Type B pancreatic cell (in vitro differentiated cells): ENCODE data around the gene ONECUT2. TPM values are rescaled to one million over a fixed set of nuclear protein-coding genes. Genes with fewer than 3 reads are reported as not detected.
A peak's percentile ranks its signal among the peaks of the same experiment; 100 is the strongest.

ENCODE experiments used
- DNase-seq: peaks from one replicate; pipeline ENCODE4 v3.0.0; 2021; ENCODE audit warnings: mixed read lengths; ENCODE audit not compliant: unreplicated experiment; ENCODE audit errors: extremely low spot score
- H3K27ac Mint-ChIP-seq: 2 replicates; pipeline ENCODE4 v1.8.0; 2021; ENCODE audit warnings: mild to moderate bottlenecking, mixed read lengths
- H3K27me3 Mint-ChIP-seq: 2 replicates; pipeline ENCODE4 v1.8.0; 2021; ENCODE audit warnings: mixed read lengths
- H3K36me3 Mint-ChIP-seq: 2 replicates; pipeline ENCODE4 v1.8.0; 2021; ENCODE audit warnings: mixed read lengths
- H3K4me1 Mint-ChIP-seq: one replicate; pipeline ENCODE4 v1.8.0; 2021; ENCODE audit warnings: mixed read lengths; ENCODE audit not compliant: unreplicated experiment
- H3K4me3 Mint-ChIP-seq: 2 replicates; pipeline ENCODE4 v1.8.0; 2021; ENCODE audit warnings: mild to moderate bottlenecking, mixed read lengths
- H3K9me3 Mint-ChIP-seq: 2 replicates; pipeline ENCODE4 v1.8.0; 2021; ENCODE audit warnings: mixed read lengths
- CTCF ChIP-seq: fragments of 200-600 bp; sonication (generic); conservative IDR thresholded peaks from 2 replicates; pipeline ENCODE4 v1.5.0; 2021; ENCODE audit warnings: antibody characterized with exemption, mild to moderate bottlenecking
- total RNA-seq: library from RNA; stranded (reverse); gene quantifications from 2 replicates; pipeline ENCODE4 v1.2.1, GENCODE V29; 2021; ENCODE audit warnings: low replicate concordance

ONECUT2 gene
- total RNA-seq, 1 donor from 2014 or later = 6.8 TPM

- TF ChIP-seq CTCF = no peak
- DNase-seq = no peak
- H3K27me3 Mint-ChIP-seq = peaks cover 90% of the 10 kb centered on the region
- peak overlapping the region; percentile 56 for H3K4me3 Mint-ChIP-seq
- no peaks in the 10 kb centered on the region for H3K9me3 Mint-ChIP-seq
- no peaks in the 10 kb centered on the region for H3K36me3 Mint-ChIP-seq
- H3K27ac Mint-ChIP-seq = peak overlapping the region; percentile 23
- H3K4me1 Mint-ChIP-seq = no peaks in the 10 kb centered on the region
Observed at GRCh38 chr18:57430079-57431001, 4.8 kb upstream of the ONECUT2 start.

DNA sequence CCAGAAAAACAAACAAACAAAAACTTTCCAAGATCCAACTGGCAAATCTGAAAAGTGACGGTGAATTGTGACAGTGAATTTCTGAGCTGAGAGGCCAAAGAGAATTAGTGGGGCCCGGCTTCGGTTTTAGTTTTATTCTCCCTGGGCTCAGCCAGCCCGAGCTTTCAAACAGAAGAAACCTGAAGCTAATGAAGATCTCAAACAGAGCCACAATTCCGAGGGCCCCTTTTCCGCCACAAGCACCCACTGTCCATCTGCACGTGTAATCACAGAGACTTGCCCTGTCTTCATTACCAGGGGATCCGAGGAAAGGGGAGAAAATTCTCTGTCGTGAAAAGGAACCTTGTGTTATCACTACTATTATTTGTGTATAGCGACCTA lies 4.2 kb upstream of the ONECUT2 start:
- H3K4me3 Mint-ChIP-seq = peak overlapping the region; percentile 56
- H3K36me3 Mint-ChIP-seq = no peaks in the 10 kb centered on the region
- no peak for DNase-seq
- no peak for TF ChIP-seq CTCF
- no peaks in the 10 kb centered on the region for H3K9me3 Mint-ChIP-seq
- H3K27ac Mint-ChIP-seq = peak overlapping the region; percentile 23
- peaks cover 89% of the 10 kb centered on the region for H3K27me3 Mint-ChIP-seq
- no peaks in the 10 kb centered on the region for H3K4me1 Mint-ChIP-seq

- no peaks in the 10 kb centered on the region for H3K36me3 Mint-ChIP-seq
Observed at GRCh38 chr18:57431467-57432080, 3.6 kb upstream of the ONECUT2 start.

GRCh38 chr18:57432140-57432539 lies 3.0 kb upstream of the ONECUT2 start:
- Mint-ChIP-seq H3K36me3 (no peaks in the 10 kb centered on the region), H3K27ac (no peak overlapping the region), H3K4me3 (no peak overlapping the region), H3K27me3 (peaks cover 89% of the 10 kb centered on the region), H3K9me3 (no peaks in the 10 kb centered on the region), H3K4me1 (peaks cover 1% of the 10 kb centered on the region)
- TF ChIP-seq CTCF = no peak
- DNase-seq = no peak

More at GRCh38 chr18:57431467-57432080, 3.6 kb upstream of the ONECUT2 start:
- H3K27me3 Mint-ChIP-seq = peaks cover 89% of the 10 kb centered on the region
- H3K4me1 Mint-ChIP-seq = no peaks in the 10 kb centered on the region
- DNase-seq = no peak
- H3K27ac Mint-ChIP-seq = no peak overlapping the region
- no peak overlapping the region for H3K4me3 Mint-ChIP-seq
- no peaks in the 10 kb centered on the region for H3K9me3 Mint-ChIP-seq
- TF ChIP-seq CTCF = no peak

DNA sequence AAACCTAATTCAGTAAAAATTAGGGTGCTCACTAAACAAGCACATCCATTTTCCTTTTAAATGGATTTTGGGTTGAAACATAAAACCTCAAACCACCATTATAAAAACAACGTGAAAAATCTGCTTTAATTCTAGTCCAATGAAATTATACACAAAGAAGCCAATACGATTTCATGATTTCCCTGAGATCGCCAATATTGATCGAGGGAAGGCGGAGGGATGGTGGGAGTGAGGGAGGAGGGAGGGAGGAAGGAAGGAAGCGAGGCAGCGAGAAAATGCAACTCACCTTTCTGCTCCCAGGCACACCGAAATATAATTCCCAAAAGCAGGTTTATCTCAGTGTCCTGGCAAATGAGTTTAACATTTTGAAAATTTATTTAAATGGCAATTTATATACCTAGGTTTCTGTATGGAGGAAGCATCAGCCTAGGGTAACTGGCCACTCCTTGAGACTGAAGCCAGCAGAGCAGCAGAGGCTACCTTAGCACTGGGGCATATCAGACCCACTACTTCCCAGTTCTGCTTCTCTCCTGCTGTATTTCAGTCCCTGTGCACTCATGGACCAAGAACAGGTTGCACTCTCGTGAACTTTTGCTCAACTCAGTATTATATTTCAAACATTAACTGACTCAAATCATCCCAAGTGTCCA lies 2.3 kb upstream of the ONECUT2 start:
- Mint-ChIP-seq H3K27ac (peak overlapping the region; percentile 20), H3K4me1 (peaks cover 5% of the 10 kb centered on the region), H3K36me3 (no peaks in the 10 kb centered on the region), H3K27me3 (peaks cover 93% of the 10 kb centered on the region), H3K9me3 (no peaks in the 10 kb centered on the region), H3K4me3 (peak overlapping the region; percentile 88)
- DNase-seq = no peak
- no peak for TF ChIP-seq CTCF
